Activated T-helper 2 cell treated with anti-CD3 and anti-CD28 coated beads, Interferon-gamma antibody, Interleukin-2, Interleukin-4, amounts not matched to agents 10 μg/mL and 5 μg/mL and 100 μg/mL, durations not matched to agents 14 hours and 24 hours and 36 hours (primary cell): ENCODE measurements around the gene RASSF9. TPM values are rescaled to one million over a fixed set of nuclear protein-coding genes. Genes with fewer than 3 reads are reported as not detected.

Source experiments
- DNase-seq: peaks from one replicate; pipeline ENCODE4 v3.0.0; 2021; ENCODE audit warnings: low spot score
- H3K27ac Mint-ChIP-seq: one replicate; pipeline ENCODE4 v1.8.0; 2021; ENCODE audit warnings: mixed read lengths
- H3K27me3 Mint-ChIP-seq: one replicate; pipeline ENCODE4 v1.8.0; 2021; ENCODE audit warnings: low read depth, mixed read lengths
- H3K36me3 Mint-ChIP-seq: one replicate; pipeline ENCODE4 v1.8.0; 2021; ENCODE audit warnings: low read depth, mixed read lengths
- H3K4me1 Mint-ChIP-seq: one replicate; pipeline ENCODE4 v1.8.0; 2021; ENCODE audit warnings: low read depth, mixed read lengths
- H3K4me3 Mint-ChIP-seq: one replicate; pipeline ENCODE4 v1.8.0; 2021; ENCODE audit warnings: low read depth, mild to moderate bottlenecking, moderate library complexity, mixed read lengths
- H3K9me3 Mint-ChIP-seq: one replicate; pipeline ENCODE4 v1.8.0; 2021; ENCODE audit warnings: mixed read lengths
- intact Hi-C: fragments of 100-400 bp; cut with micrococcal nuclease; formaldehyde crosslinking; loops from one replicate; pipeline ENCODE4 v1.15.1; 2023
- total RNA-seq: library from RNA; stranded (reverse); gene quantifications from 2 replicates; pipeline ENCODE4 v1.2.3, GENCODE V29; 2022

RASSF9 gene
- total RNA-seq, 1 donor from 2014 or later: not detected

DNA sequence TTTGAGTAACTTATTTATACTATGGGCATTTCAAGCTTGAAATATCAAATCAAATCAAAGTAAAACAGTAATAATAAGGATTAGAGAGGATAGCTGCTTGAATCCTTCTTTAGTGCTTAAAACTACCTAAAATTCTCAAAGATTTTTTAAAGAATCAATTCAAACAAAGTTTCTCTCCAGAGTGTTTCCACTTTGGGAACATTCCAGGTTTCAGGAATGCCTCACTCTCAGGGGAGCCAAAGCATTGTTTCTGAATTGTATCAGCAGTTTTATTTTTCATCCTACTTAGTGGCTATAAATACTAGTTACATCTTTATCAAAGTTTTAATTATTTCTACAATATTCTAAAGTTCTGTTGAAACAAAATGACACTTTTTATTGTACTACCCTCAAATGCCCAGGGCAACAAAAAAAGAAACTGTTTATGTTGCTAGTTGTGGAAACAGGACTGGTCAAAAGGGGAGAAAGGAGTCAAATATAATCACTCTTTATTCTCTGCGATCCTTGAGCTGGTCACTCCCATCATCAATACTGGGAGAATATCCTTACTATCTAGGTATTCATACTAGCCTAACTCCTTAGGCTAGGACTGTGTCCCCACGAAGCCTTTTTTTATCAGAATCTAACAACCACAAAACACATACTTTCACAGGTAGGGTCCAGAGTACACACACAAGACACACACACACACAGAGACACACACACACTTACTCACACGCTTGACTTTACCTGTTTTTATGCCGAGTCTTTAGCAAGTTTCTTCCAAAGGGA lies 598 bp downstream of the RASSF9 start:
- no peak overlapping the region for H3K4me3 Mint-ChIP-seq
- no peak for DNase-seq
- intact Hi-C loops: no loop called here
- H3K27ac Mint-ChIP-seq: no peak overlapping the region
- H3K27me3 Mint-ChIP-seq: no peaks in the 10 kb centered on the region
- no peaks in the 10 kb centered on the region for H3K4me1 Mint-ChIP-seq
- H3K36me3 Mint-ChIP-seq: no peaks in the 10 kb centered on the region
- H3K9me3 Mint-ChIP-seq: no peaks in the 10 kb centered on the region

DNA sequence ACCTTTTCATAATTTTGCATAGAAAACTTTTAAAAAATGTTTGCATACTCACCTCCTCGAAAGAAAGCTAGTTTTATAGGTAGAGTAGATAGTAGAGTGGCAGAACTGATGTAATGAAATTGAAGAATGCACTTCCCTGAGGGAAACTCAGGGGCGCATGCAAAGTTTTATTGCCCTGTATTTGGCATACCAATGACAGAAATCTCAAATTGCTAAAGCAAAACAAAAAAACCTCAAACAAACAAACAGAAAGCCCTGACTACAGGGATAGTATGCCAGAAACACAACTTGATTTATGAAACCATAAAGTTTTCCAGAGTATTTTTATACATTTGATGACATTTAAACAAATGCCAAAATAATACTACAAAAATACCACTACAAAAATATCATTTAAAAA lies 1.8 kb downstream of the RASSF9 start:
- no peaks in the 10 kb centered on the region for H3K9me3 Mint-ChIP-seq
- no peak for DNase-seq
- no peaks in the 10 kb centered on the region for H3K36me3 Mint-ChIP-seq
- no peaks in the 10 kb centered on the region for H3K4me1 Mint-ChIP-seq
- no peaks in the 10 kb centered on the region for H3K27me3 Mint-ChIP-seq
- H3K27ac Mint-ChIP-seq: no peak overlapping the region
- H3K4me3 Mint-ChIP-seq: no peak overlapping the region
- intact Hi-C loops: no loop called here

DNA sequence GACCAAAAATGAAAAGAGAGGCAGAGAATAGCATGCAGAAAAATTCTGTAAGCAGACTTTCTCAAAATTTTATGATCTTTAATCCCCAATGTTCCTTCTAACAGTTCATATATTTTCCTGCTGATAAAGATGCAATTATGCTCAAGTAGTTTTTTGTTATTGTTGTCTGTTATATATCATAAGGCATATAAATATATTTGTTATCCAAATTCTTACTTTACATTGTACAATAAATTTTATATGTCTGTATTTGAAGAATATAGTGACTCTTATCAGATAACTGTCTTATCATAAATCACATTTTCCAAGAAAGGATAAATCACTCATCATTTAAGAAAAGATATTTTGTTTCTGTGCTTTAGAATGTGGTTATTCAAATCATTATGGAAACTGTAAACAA lies 2.6 kb downstream of the RASSF9 start:
- DNase-seq: no peak
- H3K27me3 Mint-ChIP-seq: no peaks in the 10 kb centered on the region
- no peaks in the 10 kb centered on the region for H3K4me1 Mint-ChIP-seq
- no peaks in the 10 kb centered on the region for H3K36me3 Mint-ChIP-seq
- intact Hi-C loops: no loop called here
- H3K9me3 Mint-ChIP-seq: no peaks in the 10 kb centered on the region
- H3K27ac Mint-ChIP-seq: no peak overlapping the region
- H3K4me3 Mint-ChIP-seq: no peak overlapping the region

DNA sequence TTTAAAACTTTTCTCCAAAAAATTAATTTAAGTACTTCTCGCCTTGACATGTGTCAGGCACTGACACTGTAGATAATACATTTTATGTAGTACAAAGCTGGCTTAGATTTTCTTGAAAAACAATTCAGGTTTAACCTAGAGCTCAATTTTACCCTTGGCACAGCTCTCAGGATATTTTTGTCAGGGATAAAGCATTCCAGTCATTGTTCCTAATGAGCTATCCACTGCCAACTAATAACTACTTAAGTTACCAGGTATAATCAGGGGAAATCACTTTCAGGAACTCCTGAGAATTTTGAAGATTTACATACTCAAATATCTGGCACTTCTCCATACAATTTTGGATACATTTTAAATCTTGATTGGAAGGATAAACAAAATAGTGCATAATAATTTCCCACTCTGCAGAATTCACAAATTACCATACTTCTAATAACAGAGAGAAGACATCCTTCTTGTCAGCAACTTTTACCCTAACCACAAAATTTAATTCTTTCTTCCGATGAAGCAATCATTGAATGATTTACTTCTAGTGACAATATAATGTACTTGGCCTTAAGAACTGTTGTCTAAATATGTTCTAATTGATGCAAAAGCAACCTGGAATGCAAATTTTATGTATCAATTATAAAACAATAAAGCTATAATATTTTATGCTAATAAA lies 4.8 kb downstream of the RASSF9 start:
- DNase-seq: no peak
- Mint-ChIP-seq H3K27ac (no peak overlapping the region), H3K9me3 (peaks cover 5% of the 10 kb centered on the region), H3K36me3 (no peaks in the 10 kb centered on the region), H3K27me3 (no peaks in the 10 kb centered on the region), H3K4me1 (no peaks in the 10 kb centered on the region), H3K4me3 (no peak overlapping the region)
- intact Hi-C loops: no loop called here

DNA sequence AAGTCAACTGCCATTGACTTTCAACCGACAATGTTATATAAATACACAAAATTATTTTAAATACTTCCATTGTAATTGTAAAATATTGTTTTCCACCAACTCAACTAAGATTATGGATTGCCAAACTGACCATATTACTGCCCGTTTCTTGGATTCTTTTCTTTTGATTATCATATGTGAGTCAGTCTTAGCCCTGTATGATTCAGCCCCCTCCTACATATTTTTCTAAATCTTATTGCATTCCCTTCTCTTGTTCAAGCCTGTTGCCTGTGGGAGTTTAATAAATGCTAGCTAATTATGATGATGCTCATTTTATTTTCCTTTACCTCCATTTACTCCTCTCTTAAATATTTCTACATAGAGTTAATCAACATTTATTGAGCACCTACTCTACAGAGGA lies 6.8 kb downstream of the RASSF9 start:
- Mint-ChIP-seq H3K27me3 (no peaks in the 10 kb centered on the region), H3K4me1 (no peaks in the 10 kb centered on the region)

DNA sequence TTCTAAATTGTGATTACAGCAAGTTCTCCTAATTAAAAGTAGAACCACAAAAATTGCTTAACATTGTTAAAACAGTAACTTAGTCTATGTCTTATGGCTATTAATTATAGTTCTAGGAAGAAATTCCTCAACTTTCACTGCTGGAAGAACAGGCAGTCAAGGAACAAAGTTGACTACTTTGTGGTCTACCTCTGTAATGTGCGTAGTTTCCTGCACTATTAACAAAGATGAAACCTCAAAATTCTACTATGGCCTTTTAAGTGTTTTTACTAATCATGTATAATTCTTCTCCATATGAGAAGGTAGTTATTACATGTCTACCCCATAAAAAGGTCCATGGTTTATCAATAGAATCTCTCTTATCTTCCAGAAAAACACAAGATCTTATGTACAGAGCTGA lies 7.6 kb downstream of the RASSF9 start:
- H3K36me3 Mint-ChIP-seq: no peaks in the 10 kb centered on the region
- no peaks in the 10 kb centered on the region for H3K4me1 Mint-ChIP-seq
- no peak overlapping the region for H3K27ac Mint-ChIP-seq
- H3K9me3 Mint-ChIP-seq: peaks cover 9% of the 10 kb centered on the region
- no peak for DNase-seq
- H3K27me3 Mint-ChIP-seq: no peaks in the 10 kb centered on the region
- intact Hi-C loops: no loop called here
- no peak overlapping the region for H3K4me3 Mint-ChIP-seq

More for the DNA sequence above, 6.8 kb downstream of the RASSF9 start:
- Mint-ChIP-seq H3K36me3 (no peaks in the 10 kb centered on the region), H3K27ac (no peak overlapping the region), H3K4me3 (no peak overlapping the region), H3K9me3 (peaks cover 8% of the 10 kb centered on the region)
- intact Hi-C loops: no loop called here
- no peak for DNase-seq

DNA sequence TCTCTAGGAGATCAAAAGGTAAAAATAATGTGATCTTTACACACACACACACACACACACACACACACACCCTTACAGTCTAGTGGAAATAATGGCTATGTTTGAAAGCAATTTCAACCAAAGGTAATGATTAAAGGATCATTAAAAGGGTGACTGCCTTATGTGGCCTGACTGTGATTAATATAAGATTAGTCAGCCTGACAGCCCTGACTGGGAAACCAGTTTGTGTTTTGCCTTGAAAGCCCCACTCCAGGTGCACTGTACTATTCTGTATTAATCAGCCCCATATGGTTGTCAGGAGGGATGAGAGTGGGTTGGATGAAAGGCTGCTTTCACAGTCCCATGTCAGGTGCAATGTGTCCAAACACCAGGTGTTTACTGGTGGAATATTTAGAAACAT lies 10.5 kb downstream of the RASSF9 start:
- H3K27ac Mint-ChIP-seq: no peak overlapping the region
- H3K9me3 Mint-ChIP-seq: peaks cover 9% of the 10 kb centered on the region
- H3K36me3 Mint-ChIP-seq: no peaks in the 10 kb centered on the region
- no peak for DNase-seq
- no peaks in the 10 kb centered on the region for H3K27me3 Mint-ChIP-seq
- intact Hi-C loops: no loop called here
- H3K4me3 Mint-ChIP-seq: no peak overlapping the region
- H3K4me1 Mint-ChIP-seq: no peaks in the 10 kb centered on the region

DNA sequence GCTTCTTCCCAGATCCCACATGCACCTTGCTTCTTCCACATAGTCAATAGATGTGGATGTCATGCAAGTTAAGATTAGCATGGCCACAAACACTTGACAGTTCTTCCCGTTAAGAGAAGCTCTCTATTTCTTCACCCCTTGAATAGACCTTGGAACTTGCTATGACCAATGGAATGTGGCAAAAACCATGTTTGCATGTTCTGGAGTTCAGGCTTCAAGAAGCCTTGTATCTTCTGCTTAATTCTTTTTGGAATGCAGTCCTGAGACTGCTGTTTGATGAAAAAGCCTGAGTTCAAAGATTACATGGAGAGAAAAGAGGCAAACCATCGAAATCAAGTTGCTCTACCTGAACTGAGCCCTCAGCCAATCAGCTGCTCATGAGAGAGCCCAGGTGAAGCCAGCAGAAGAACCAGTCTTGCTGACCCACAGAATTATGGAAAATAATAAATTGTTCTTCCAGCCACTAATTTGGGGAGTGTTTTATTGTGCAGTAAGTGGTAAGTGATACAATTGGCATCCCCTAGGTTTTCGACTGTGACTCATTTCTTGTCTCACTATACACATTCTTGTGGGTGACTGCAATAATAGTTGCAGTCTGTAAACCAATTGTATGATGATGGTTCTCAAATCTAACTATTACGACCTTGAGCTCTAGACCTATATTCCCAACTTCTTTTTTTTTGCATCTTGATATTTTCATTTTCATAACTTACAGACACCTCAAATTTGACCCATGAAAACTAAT lies 12.6 kb downstream of the RASSF9 start:
- Mint-ChIP-seq H3K27me3 (no peaks in the 10 kb centered on the region), H3K27ac (no peak overlapping the region), H3K9me3 (peaks cover 9% of the 10 kb centered on the region), H3K36me3 (no peaks in the 10 kb centered on the region), H3K4me1 (no peaks in the 10 kb centered on the region), H3K4me3 (no peak overlapping the region)
- intact Hi-C loops: no loop called here
- DNase-seq: no peak

DNA sequence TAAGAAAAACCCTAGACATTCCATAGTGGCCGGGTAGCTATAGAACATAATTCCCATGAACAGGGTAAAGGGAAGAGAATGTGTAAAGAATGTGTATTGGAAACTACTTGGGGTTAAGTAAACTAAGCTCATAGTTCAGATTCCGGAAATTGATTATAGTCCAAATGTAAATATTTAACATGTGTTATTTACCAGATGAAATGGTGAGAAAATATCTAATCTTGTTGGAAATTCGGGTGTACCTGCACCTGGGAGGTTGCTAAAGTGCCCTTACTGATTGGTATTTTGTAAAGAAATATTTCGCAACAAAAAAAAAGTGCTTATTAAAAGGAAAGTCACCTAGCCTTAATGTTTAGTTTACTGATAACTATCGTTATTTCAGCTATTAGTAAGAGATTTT lies 14.4 kb downstream of the RASSF9 start:
- no peak for DNase-seq
- no peaks in the 10 kb centered on the region for H3K36me3 Mint-ChIP-seq
- H3K4me3 Mint-ChIP-seq: no peak overlapping the region
- H3K27me3 Mint-ChIP-seq: no peaks in the 10 kb centered on the region
- no peak overlapping the region for H3K27ac Mint-ChIP-seq
- no peaks in the 10 kb centered on the region for H3K4me1 Mint-ChIP-seq
- peaks cover 4% of the 10 kb centered on the region for H3K9me3 Mint-ChIP-seq
- intact Hi-C loops: no loop called here

DNA sequence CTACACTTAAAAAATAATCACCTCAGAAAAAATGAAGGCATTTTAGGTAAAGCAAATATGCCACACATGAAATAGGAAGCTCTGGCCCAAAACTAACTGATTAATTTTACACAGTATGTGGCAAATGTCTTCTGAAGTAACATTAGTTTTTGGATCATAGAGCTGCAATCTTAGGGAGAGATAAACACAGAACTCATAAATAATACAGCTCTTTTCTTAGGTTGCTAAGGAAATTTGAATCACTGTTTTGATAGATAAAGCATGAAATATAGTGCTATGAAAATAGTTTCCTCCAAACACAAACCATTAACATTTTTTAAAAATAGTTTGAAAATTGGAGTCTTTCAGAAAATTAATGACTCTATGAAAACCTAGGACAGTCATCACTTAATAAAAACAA lies 15.0 kb downstream of the RASSF9 start:
- no peak for DNase-seq
- no peak overlapping the region for H3K4me3 Mint-ChIP-seq
- intact Hi-C loops: no loop called here
- peaks cover 4% of the 10 kb centered on the region for H3K9me3 Mint-ChIP-seq
- no peaks in the 10 kb centered on the region for H3K36me3 Mint-ChIP-seq
- no peaks in the 10 kb centered on the region for H3K4me1 Mint-ChIP-seq
- H3K27ac Mint-ChIP-seq: no peak overlapping the region
- H3K27me3 Mint-ChIP-seq: no peaks in the 10 kb centered on the region

DNA sequence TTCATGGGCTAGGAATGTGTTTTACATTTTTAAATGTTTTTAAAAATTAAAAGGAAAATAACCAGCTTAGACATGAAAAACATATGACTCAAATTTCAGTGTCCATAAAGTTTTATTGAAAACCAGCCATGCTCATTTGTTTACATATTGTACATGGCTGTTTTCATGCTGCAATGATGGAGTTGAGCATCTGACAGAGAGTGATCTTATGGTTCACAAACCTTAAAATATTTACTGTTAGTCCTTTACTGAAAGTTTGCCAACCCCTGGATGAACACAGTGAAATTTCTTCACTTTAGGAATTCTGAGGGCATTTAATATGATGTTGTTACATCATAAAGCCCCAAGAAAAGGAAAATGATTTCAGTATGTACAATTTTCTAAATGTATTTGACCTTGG lies 16.1 kb downstream of the RASSF9 start:
- Mint-ChIP-seq H3K36me3 (no peaks in the 10 kb centered on the region), H3K27ac (no peak overlapping the region), H3K9me3 (peaks cover 4% of the 10 kb centered on the region), H3K4me1 (no peaks in the 10 kb centered on the region), H3K27me3 (no peaks in the 10 kb centered on the region), H3K4me3 (no peak overlapping the region)
- intact Hi-C loops: no loop called here
- DNase-seq: no peak

DNA sequence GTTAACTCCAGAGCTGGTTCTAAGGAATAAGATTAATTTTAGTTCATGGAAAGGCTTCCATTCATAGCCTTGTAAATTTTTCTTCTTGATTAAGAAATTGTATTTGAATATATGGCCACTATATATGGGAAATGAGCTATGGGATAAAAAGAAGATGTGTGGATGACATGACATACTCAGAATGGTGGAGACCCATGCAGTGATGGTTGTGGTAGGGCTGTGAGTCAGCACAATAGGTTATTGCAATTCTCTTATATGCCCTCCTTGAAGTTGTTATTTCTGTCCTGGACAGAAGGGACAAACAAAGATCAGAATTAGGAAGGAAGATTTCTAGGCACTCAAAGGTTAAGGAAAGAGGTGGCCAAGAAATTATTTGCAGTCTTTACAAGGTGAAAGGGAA lies 21.5 kb downstream of the RASSF9 start:
- Mint-ChIP-seq H3K4me3 (no peak overlapping the region), H3K9me3 (no peaks in the 10 kb centered on the region), H3K36me3 (no peaks in the 10 kb centered on the region), H3K27ac (no peak overlapping the region), H3K27me3 (no peaks in the 10 kb centered on the region), H3K4me1 (no peaks in the 10 kb centered on the region)
- intact Hi-C loops: no loop called here
- DNase-seq: no peak

DNA sequence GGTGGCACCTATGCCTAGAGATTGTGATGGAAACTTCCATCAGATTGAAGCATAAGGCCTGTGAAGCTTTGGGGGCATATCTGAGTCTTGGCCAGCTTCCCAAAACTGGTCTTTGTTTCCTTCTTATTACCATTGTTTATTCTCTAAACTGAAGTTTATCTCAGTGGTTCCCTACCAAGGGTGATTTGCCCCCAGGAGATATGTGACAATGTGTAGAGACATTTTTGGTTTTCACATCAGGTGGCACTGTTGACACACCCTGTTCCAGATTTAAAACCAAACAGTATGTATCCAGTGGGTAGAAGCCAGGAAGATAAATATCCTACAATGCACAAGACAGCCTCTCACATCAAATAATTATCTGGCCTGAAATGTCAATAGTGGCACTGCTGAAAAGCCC lies 22.1 kb downstream of the RASSF9 start:
- no peak for DNase-seq
- Mint-ChIP-seq H3K27me3 (no peaks in the 10 kb centered on the region), H3K27ac (no peak overlapping the region), H3K4me1 (no peaks in the 10 kb centered on the region), H3K4me3 (no peak overlapping the region), H3K36me3 (no peaks in the 10 kb centered on the region), H3K9me3 (no peaks in the 10 kb centered on the region)
- intact Hi-C loops: no loop called here
